ENCODE results near the gene ZNF365. TPM values are rescaled to one million over a fixed set of nuclear protein-coding genes. Genes with fewer than 3 reads are reported as not detected.
A peak's percentile ranks its signal among the peaks of the same experiment; 100 is the strongest.

Gene ZNF365
- 0.39 to 0.62 TPM (median 0.59 TPM) in 3 replicates for total RNA-seq (2021)
- percentile 28 among the genes with signal in this experiment for Bru-seq, nascent RNA
- long read RNA-seq, experiment 1, full-length matches to known transcripts = 3 of 4 reads
- long read RNA-seq, experiment 1, partial matches to known transcripts = 1 of 4 reads
- long read RNA-seq, experiment 1, other reads (novel, unspliced or antisense) = 0 of 4 reads
- long read RNA-seq, experiment 2 = 0 reads
- long read RNA-seq, experiment 3 = 0 reads

- peak; percentile 64 for DNase-seq (ENCODE audit: low spot score)
- Mint-ChIP-seq H3K27me3 (ENCODE audit: low read depth) (peaks cover 37% of the 10 kb centered on the region), H3K36me3 (no peaks in the 10 kb centered on the region), H3K4me1 (peaks cover 9% of the 10 kb centered on the region; the same call in 1 of the 2 replicates), H3K9me3 (peaks cover 2% of the 10 kb centered on the region; the same call in 1 of the 2 replicates), H3K27ac (no peak within 1 kb of the TSS), H3K4me3 (peak within 1 kb of the TSS; percentile 82)
- TF ChIP-seq FOXP1 (CRISPR knock-in tag; IDR thresholded peaks at IDR 0.05; ENCODE audit: borderline replicate concordance) (peak; percentile 41; the same call in 1 of the 2 replicates), USF2 (CRISPR knock-in tag; IDR thresholded peaks at IDR 0.05) (no peak), IRF2 (CRISPR knock-in tag; IDR thresholded peaks at IDR 0.05; ENCODE audit: borderline replicate concordance, low read depth) (no peak), ZNF121 (CRISPR knock-in tag; IDR thresholded peaks at IDR 0.05) (no peak), HMGXB4 (CRISPR knock-in tag; IDR thresholded peaks at IDR 0.05) (0 out of 2 replicates have a peak, but pooled peaks have one; percentile 35)
- peak; percentile 89 for ATAC-seq
- POLR2A ChIA-PET = no interaction called here
- CTCF ChIA-PET = no interaction called here
Measured at GRCh38 chr10:62373995-62374861, at the start of gene ZNF365. ZNF365 (plus strand) TSS chr10:62374369; CDS start chr10:62376194, 1,825 bp downstream.

GRCh38 chr10:62326176-62326575, 48.0 kb upstream of the ZNF365 start:
- H3K4me3 Mint-ChIP-seq = no peak overlapping the region
- ATAC-seq (no peak), DNase-seq (ENCODE audit: low spot score) (no peak)
- POLR2A ChIA-PET = no interaction called here
- TF ChIP-seq ZNF425 (CRISPR knock-in tag; conservative IDR thresholded peaks at IDR 0.05) (no peak), TCF7 (CRISPR knock-in tag; IDR thresholded peaks at IDR 0.05; ENCODE audit: low read depth) (no peak), SMAD4 (CRISPR knock-in tag; IDR thresholded peaks at IDR 0.05) (no peak), ESRRA (CRISPR knock-in tag; IDR thresholded peaks at IDR 0.05; ENCODE audit: borderline replicate concordance) (no peak)
- CTCF ChIA-PET = no interaction called here
- peaks cover 4% of the 10 kb centered on the region; the same call in 1 of the 2 replicates for H3K9me3 Mint-ChIP-seq
- H3K4me1 Mint-ChIP-seq = no peaks in the 10 kb centered on the region
- H3K27me3 Mint-ChIP-seq (ENCODE audit: low read depth) = no peaks in the 10 kb centered on the region
- no peaks in the 10 kb centered on the region for H3K36me3 Mint-ChIP-seq
- no peak overlapping the region for H3K27ac Mint-ChIP-seq

GRCh38 chr10:62327885-62328284, 46.3 kb upstream of the ZNF365 start:
- ATAC-seq = no peak
- H3K4me3 Mint-ChIP-seq = no peak overlapping the region
- H3K27me3 Mint-ChIP-seq (ENCODE audit: low read depth) = no peaks in the 10 kb centered on the region; the same call in 1 of the 2 replicates
- ChIA-PET CTCF (no interaction called here), POLR2A (no interaction called here)
- peaks cover 7% of the 10 kb centered on the region for H3K36me3 Mint-ChIP-seq
- TF ChIP-seq SMAD4 (CRISPR knock-in tag; IDR thresholded peaks at IDR 0.05) = no peak
- no peak for TF ChIP-seq TCF7 (CRISPR knock-in tag; IDR thresholded peaks at IDR 0.05; ENCODE audit: low read depth)
- no peak for TF ChIP-seq KAT7 (CRISPR knock-in tag; IDR thresholded peaks at IDR 0.05; ENCODE audit: borderline replicate concordance)
- TF ChIP-seq FOXK1 (CRISPR knock-in tag; IDR thresholded peaks at IDR 0.05) = no peak
- no peak for TF ChIP-seq ZNF232 (CRISPR knock-in tag; IDR thresholded peaks at IDR 0.05)
- no peak for TF ChIP-seq ZNF317 (CRISPR knock-in tag; IDR thresholded peaks at IDR 0.05; ENCODE audit: borderline replicate concordance, low read depth)
- H3K27ac Mint-ChIP-seq = no peak overlapping the region
- no peaks in the 10 kb centered on the region for H3K4me1 Mint-ChIP-seq
- DNase-seq (ENCODE audit: low spot score) = no peak
- peaks cover 11% of the 10 kb centered on the region for H3K9me3 Mint-ChIP-seq

All from WTC11 (cell line).